ENCODE data around the gene HOXB4. TPM values are rescaled to one million over a fixed set of nuclear protein-coding genes. Genes with fewer than 3 reads are reported as not detected.

The HOXB4 gene
- total RNA-seq, 2 experiments from 2014 or later, result 5.3 to 6.4 TPM

DNA sequence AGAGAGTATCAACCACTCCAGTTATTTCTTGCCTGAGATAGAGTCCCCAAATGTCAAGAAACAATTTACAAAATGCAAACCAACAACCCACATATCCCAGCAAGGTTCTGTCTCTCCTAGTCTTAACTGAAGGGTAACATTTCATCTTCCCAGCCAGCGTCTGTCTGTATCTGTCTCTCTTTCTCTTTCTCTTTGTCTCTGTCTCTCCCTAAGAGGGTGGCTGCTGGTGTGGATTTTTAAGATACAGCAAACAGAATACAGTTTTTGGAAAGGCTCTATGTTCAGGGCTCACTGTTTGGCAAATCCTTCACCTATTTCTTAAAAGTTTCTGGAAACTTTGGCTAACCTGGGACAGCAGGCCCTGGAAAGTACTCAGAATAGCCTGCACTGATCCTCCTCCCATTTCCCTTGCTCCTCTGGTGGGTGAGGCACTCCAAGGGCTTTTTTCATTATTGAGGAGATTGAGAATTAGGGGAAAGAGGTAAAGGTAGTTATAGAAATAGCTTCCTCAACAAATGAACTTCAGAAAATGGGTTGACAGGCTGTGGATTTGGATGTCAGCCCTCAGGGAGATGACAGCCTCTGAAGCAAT lies 6.2 kb downstream of the HOXB4 start:
- Mint-ChIP-seq H3K27ac (no peak overlapping the region), H3K4me1 (peaks cover 11% of the 10 kb centered on the region), H3K4me3 (no peak overlapping the region), H3K27me3 (peaks cover 8% of the 10 kb centered on the region), H3K36me3 (peaks cover 9% of the 10 kb centered on the region), H3K9me3 (no peaks in the 10 kb centered on the region)
- POLR2A ChIA-PET, result no interaction called here
- DNase-seq, result no peak
- no peak for ATAC-seq (ENCODE audit: low read depth)

DNA sequence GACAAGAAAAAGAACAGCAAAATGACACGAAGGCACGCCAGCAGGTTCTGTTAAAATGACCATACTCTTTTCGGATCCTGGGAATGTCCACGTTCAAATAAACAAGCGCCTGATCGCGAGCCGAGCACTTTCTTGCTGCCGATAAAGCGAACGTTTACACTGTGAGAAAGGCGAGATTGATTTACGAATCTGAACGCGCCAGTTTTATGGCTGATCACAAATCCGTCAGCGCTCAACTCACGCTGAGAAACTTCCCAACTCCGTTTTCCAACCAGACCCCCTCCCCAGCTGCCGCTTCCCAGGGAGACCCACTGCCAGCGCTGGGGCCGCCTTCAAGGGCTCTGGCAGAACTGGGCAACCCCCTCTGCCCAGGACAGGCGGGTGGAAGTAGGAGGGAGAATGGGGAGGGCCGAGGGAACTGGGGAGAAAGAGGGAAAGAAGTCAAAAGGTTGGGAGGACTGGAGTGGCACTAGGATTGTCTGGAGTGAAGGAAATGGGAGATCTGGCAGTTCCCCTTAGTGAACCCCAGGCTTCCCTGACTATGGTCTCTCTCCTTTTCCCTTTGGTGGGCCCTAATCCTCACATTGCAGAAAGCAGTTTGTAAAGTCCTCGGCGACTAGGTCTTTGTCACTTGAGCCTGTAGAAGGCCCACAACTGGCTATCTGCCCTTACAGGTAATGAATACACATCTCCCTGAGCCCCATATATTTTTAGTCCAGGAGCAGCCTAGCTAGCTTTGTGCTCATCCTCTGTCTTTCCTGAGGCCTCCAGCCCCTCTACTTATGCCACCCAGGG lies 6.9 kb downstream of the HOXB4 start:
- Mint-ChIP-seq H3K27ac (no peak overlapping the region), H3K4me3 (no peak overlapping the region), H3K36me3 (peaks cover 9% of the 10 kb centered on the region), H3K4me1 (peaks cover 9% of the 10 kb centered on the region), H3K9me3 (no peaks in the 10 kb centered on the region), H3K27me3 (peaks cover 8% of the 10 kb centered on the region)
- no peak for DNase-seq
- no peak for ATAC-seq (ENCODE audit: low read depth)
- POLR2A ChIA-PET, result interaction anchor here (1.6 kb wide), 1 partner anchor 24 kb away, joined by 3 read pairs; no protein-coding TSS in a partner anchor

DNA sequence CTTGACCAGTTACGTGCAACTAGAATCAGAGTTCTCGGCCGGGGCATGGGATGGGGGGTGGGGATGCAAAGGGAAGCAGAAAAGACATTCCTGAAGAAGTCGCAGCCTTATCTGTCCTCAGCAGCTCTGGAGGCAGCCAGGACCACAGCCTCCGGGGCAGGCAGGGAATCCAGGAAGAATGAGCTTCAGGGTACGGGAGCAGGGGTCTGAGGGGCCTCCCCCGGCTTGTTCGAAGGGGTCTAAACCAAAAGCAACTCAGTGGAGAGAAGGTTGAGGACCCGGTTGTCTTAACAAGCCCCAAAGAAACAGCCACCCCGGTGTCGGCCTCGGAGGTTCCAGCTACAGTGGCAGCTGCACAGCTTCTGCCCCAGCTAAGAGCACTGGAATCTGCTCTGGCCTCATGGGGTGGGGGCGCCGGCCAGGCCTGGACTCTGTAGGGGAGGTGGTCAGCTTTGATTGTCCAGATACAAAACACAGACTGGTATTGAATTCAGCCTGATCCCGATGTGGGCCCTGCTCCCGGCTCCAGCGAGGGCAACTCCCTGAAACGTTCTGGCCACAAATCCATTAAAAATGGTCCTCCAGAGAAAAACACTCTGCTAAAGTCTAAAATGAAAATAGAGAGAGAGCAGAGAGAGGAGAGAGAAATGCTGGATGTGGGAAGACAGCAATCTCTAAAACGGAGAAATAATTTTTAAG lies 7.7 kb downstream of the HOXB4 start:
- H3K9me3 Mint-ChIP-seq, result no peaks in the 10 kb centered on the region
- H3K27ac Mint-ChIP-seq, result no peak overlapping the region
- POLR2A ChIA-PET, result interaction anchor here (1.6 kb wide), 1 partner anchor 24 kb away, joined by 3 read pairs; no protein-coding TSS in a partner anchor
- H3K4me3 Mint-ChIP-seq, result no peak overlapping the region
- H3K27me3 Mint-ChIP-seq, result peaks cover 8% of the 10 kb centered on the region
- peaks cover 5% of the 10 kb centered on the region for H3K36me3 Mint-ChIP-seq
- DNase-seq (no peak), ATAC-seq (ENCODE audit: low read depth) (no peak)
- H3K4me1 Mint-ChIP-seq, result peaks cover 5% of the 10 kb centered on the region

DNA sequence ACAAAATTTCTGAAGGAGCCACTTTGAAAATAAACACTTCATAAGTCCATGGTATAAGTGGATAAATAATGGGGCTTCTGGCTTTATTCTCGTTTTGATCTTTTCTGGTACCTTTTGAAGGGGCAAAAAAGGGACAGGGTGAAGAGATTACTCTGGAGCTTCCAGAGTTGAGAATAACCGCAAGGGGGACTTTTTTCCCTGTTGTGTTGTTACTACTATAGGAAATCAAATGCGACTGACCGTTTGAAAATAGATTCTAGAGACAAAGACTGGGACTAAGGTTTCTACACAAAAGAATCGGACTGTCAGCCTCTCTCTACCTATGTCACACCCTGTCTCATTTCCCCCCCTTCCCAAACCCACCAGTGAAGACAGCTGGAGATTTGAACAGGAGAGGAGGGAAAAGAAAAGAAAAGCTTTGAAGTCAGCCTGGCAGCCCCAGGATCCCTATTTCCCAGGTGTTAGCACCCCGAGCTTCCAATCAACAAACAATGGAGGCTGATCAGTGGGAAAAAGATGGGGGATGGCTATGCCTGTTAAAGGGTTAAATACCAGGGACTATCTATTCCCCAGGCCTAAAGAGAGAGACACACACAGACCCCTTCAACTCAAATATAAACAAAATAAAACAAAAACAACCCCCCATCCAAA lies 8.4 kb downstream of the HOXB4 start:
- no peak overlapping the region for H3K4me3 Mint-ChIP-seq
- peaks cover 5% of the 10 kb centered on the region for H3K36me3 Mint-ChIP-seq
- POLR2A ChIA-PET, result interaction anchor here (1.6 kb wide), 1 partner anchor 23 kb away, joined by 3 read pairs; no protein-coding TSS in a partner anchor

DNA sequence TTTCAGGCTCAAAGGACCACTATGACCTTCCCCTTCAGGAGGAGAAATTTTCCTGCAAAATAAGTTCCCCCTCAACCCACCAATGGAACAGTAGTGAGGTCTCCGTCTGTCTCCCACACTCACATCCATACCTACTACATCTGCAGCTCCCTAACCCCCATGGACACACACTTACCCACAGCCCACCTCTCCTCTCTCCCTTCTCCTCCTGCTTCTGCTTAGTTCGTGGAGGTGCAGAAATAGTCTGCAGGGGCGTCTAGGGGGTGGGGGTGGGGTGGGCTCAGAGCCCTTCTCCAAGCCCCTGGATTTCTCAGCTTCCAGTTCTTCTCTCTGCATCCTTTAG lies 8.9 kb downstream of the HOXB4 start:
- H3K9me3 Mint-ChIP-seq, result no peaks in the 10 kb centered on the region
- POLR2A ChIA-PET, result interaction anchor here (1.6 kb wide), 1 partner anchor 22 kb away, joined by 3 read pairs; no protein-coding TSS in a partner anchor
- H3K4me1 Mint-ChIP-seq, result peaks cover 5% of the 10 kb centered on the region
- DNase-seq (no peak), ATAC-seq (ENCODE audit: low read depth) (no peak)
- H3K27me3 Mint-ChIP-seq, result peaks cover 11% of the 10 kb centered on the region
- no peak overlapping the region for H3K27ac Mint-ChIP-seq
- no peak overlapping the region for H3K4me3 Mint-ChIP-seq
- H3K36me3 Mint-ChIP-seq, result peaks cover 5% of the 10 kb centered on the region

More for the DNA sequence above, 8.4 kb downstream of the HOXB4 start:
- peaks cover 8% of the 10 kb centered on the region for H3K27me3 Mint-ChIP-seq
- ATAC-seq (ENCODE audit: low read depth) (no peak), DNase-seq (no peak)
- no peaks in the 10 kb centered on the region for H3K9me3 Mint-ChIP-seq
- H3K27ac Mint-ChIP-seq, result no peak overlapping the region
- H3K4me1 Mint-ChIP-seq, result peaks cover 5% of the 10 kb centered on the region

DNA sequence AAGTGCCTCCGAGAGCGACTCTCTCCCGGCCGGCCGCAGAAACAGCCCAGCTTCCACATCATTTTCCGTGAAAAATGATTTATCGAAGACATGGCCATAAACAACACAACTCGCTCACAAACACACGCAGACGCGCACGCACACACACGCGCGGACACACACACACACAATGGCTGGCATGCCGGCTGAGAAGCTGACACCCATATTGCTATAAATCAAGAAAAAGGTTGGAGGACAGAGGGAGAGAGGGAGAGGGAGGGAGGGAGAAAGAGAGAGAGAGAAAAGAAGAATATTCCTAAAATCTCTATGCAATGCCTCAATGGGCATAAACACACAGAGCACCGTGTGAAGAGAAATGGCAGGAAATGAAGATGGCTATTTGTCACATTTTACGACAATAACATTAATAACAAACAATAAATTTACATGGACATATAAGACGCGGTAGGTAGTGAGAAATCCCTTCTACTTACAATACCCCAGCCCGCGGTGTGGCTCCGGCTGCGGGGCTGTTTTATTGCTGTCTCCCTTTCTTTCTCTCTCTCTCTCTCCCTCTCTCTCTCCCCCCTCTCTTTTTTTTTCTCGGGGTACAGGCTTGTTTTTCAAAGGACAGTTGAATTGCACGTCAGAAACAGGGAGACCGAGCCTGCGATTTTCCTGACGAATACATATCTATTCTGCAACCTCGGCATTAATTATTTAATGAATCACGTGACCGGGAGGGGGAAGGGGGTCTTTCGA lies 9.5 kb downstream of the HOXB4 start:
- Mint-ChIP-seq H3K27ac (no peak overlapping the region), H3K4me3 (peak overlapping the region; percentile 20), H3K27me3 (peaks cover 13% of the 10 kb centered on the region), H3K36me3 (peaks cover 5% of the 10 kb centered on the region), H3K9me3 (no peaks in the 10 kb centered on the region), H3K4me1 (peaks cover 5% of the 10 kb centered on the region)
- ATAC-seq (ENCODE audit: low read depth), result no peak
- no peak for DNase-seq
- POLR2A ChIA-PET, result no interaction called here

DNA sequence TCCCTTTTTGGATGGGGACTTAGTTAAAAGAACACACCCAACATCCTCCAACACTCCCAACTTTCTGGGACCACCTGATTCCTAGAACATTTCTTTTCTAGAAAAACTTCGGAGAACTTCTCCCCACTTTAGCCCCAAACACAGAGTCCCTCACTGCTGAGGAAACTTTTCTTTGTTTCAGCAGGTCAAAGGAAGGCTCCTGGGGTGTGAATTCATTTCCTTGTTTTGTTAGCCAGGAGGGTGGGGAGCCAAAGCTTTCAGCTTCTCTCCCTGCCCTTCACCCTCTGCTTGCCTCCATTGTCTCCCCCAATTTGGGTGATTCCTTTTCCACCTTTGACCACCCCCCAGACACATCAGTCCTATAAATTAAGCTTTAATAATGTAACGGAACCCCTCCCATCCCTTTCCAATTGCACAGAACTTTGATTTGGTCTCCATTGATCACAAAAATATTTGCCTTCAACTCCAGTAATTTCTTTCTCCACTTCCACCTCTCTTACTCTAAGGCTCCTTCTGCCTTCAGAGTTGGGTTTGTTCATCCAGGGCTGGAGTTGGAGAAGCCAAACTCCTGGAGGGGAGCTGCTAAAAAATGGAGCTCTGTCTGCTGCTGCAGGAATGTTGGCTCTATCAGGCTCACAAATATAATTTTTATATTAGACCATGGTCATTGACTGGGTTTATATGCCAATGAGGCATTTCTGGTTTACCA lies 10.3 kb downstream of the HOXB4 start:
- H3K27ac Mint-ChIP-seq, result no peak overlapping the region

DNA sequence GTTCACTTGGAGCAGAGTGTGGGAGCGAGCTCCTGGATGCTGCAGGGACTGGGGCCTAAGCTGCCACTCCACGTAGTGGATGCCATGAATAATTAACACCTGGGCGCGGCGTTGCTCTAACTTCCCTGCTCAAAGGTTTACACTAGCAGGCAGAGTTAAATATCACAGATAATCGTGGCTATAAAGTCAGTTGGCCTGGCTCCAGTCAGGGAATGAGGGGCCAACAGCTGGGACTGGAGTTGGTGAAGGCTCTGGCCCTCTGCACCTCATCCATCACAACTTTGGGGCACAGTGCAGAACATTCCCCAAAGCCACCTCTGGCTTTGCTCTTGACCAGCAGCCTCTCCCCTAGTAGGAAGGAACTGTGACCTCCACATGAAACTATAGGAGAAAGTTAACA lies 10.9 kb downstream of the HOXB4 start:
- Mint-ChIP-seq H3K4me1 (peaks cover 8% of the 10 kb centered on the region), H3K27me3 (peaks cover 16% of the 10 kb centered on the region), H3K4me3 (no peak overlapping the region), H3K27ac (no peak overlapping the region), H3K36me3 (peaks cover 2% of the 10 kb centered on the region), H3K9me3 (no peaks in the 10 kb centered on the region)
- DNase-seq (no peak), ATAC-seq (ENCODE audit: low read depth) (no peak)
- POLR2A ChIA-PET, result no interaction called here

More for the DNA sequence above, 10.3 kb downstream of the HOXB4 start:
- ATAC-seq (ENCODE audit: low read depth) (no peak), DNase-seq (no peak)
- Mint-ChIP-seq H3K4me1 (peaks cover 5% of the 10 kb centered on the region), H3K4me3 (no peak overlapping the region), H3K27me3 (peaks cover 16% of the 10 kb centered on the region), H3K9me3 (no peaks in the 10 kb centered on the region), H3K36me3 (peaks cover 2% of the 10 kb centered on the region)
- POLR2A ChIA-PET, result no interaction called here

DNA sequence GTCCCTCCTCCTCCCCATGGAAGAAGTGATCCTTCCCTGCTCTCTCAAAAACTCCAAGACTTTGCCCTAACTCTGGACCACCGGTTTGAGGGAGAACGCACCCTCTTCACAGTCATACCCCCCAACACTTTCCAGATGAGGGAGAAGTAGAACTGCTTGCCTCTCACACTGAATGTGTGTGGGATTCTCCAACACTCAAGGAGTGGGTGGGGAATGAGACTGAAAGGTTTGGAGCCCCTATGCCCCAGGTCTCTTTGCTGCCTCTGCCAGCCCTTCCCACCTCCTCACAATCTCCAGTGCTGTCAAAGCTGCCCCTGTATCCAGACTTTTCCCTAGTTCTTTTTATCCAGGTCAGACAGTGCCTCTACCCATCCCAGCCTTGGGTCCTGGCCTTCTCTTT lies 11.4 kb downstream of the HOXB4 start:
- Mint-ChIP-seq H3K4me1 (peaks cover 10% of the 10 kb centered on the region), H3K9me3 (no peaks in the 10 kb centered on the region), H3K27me3 (peaks cover 16% of the 10 kb centered on the region), H3K4me3 (no peak overlapping the region), H3K36me3 (peaks cover 4% of the 10 kb centered on the region), H3K27ac (no peak overlapping the region)
- ATAC-seq (ENCODE audit: low read depth) (no peak), DNase-seq (no peak)
- POLR2A ChIA-PET, result no interaction called here

DNA sequence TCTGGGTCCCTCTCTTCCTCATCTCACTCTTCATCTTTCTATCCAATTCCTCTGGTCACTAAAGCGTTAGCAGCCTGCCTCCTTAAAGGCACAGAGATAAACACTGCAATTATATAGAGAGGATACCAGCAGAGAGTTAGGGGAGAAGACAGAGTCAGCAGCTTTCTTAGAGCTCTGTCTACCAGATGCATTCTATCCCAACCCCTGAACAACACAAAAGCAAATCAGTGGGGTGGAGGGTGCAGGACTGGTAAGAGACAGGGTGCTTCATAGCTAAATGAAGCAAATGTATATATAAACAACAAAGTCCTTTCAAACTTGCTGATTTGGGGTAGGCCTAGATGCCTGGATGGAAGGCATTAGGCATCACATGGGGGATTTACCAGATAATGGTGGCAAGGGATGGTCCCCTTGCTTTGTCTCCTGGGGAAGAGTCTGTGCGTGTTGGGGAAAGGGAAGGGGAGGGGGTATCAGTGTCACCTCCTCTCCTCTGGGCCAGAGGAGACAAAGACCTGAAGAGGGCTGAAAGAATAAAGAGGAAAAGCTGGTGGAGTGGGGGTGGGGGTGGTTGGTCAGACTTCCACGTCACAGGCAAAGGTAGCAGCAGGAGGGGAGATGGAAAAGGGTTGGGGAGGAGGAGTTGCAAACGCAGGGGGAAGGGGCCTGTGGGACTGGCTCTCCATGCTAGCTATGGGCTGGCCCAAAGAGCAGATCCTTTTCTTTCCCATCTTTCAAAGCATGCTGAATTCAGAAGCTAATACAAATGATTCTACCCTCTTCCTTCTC lies 12.0 kb downstream of the HOXB4 start:
- Mint-ChIP-seq H3K4me1 (peaks cover 16% of the 10 kb centered on the region), H3K9me3 (no peaks in the 10 kb centered on the region), H3K27ac (no peak overlapping the region), H3K36me3 (peaks cover 4% of the 10 kb centered on the region), H3K4me3 (no peak overlapping the region), H3K27me3 (peaks cover 16% of the 10 kb centered on the region)
- POLR2A ChIA-PET, result no interaction called here
- DNase-seq (no peak), ATAC-seq (ENCODE audit: low read depth) (no peak)

DNA sequence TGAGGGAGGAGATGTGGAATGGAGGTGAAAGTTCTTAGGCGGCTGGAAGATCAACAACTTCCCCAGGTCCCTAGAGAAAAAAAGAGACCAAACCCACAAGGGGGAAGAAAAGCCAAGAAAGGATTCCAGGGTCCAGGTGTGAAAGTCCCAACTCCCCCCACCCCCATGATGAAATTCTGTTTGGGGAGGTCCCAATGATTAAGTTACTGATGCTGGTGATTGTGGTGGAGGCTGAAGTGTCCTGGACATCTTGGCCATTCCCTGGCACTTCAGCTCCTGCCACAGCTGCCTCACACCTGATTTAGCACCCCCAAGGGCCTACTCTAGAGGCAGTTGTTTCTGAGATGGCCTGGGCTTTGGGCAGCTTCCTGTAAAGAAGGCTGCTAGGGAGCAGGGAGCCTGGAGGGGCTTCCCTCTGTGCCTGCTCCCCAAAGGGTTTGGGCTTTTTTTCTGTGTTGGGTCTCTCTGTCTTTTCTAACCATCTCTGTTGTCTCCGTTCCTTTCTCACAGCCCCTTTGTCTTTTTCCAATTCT lies 13.1 kb downstream of the HOXB4 start:
- no peak overlapping the region for H3K27ac Mint-ChIP-seq
- POLR2A ChIA-PET, result no interaction called here
- H3K4me1 Mint-ChIP-seq, result peaks cover 17% of the 10 kb centered on the region
- H3K36me3 Mint-ChIP-seq, result peaks cover 4% of the 10 kb centered on the region
- H3K4me3 Mint-ChIP-seq, result peak overlapping the region; percentile 28
- no peaks in the 10 kb centered on the region for H3K9me3 Mint-ChIP-seq
- peaks cover 16% of the 10 kb centered on the region for H3K27me3 Mint-ChIP-seq
- DNase-seq, result no peak
- no peak for ATAC-seq (ENCODE audit: low read depth)

All from activated naive CD8-positive, alpha-beta T cell treated with anti-CD3 and anti-CD28 coated beads, Interleukin-2, amount 10 ng/mL, durations not matched to agents 7 days and 5 days (primary cell).